Effector CD4-positive, alpha-beta T cell (primary cell): ENCODE results near the gene ELOVL1.

Source experiments
- DNase-seq: peaks from one replicate; pipeline ENCODE4 v3.0.0-alpha.2; 2020

ELOVL1 gene

DNA sequence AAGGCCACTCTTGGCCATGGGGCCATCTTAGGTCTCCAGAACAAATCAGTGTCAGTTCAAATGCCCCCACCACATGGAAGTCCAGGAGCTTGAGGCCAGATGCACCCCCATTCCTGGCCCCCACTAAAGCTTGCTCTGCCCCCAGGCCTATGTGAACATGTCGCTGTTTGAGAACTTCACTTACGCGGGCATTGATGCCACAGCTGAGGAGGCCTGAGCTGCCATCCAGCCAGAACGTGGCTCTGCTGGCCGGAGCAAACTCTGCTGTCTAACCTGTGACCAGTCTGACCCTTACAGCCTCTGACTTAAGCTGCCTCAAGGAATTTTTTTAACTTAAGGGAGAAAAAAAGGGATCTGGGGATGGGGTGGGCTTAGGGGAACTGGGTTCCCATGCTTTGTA lies 45.3 kb downstream of the ELOVL1 start:
- DNase-seq, result no peak

DNA sequence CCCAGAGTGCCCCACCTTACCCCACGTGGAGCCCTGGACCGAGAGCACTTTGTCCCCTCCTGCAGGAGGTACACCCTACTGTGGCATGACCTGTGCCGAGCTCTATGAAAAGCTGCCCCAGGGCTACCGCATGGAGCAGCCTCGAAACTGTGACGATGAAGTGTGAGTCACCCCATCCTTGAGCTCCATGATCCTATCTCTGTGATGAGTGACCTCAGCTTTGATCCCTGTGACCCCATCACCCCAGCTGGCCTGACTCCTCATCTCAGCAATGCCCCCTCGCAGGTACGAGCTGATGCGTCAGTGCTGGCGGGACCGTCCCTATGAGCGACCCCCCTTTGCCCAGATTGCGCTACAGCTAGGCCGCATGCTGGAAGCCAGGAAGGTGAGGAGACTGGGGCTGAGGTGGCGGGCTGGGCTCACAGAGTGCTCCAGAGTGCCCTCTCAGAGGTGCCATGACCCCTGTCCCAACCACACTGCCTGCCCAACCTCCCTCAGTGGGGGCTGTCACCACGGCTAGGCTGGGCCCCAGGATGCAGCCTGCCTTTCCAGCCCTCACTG lies 46.4 kb downstream of the ELOVL1 start:
- no peak for DNase-seq

DNA sequence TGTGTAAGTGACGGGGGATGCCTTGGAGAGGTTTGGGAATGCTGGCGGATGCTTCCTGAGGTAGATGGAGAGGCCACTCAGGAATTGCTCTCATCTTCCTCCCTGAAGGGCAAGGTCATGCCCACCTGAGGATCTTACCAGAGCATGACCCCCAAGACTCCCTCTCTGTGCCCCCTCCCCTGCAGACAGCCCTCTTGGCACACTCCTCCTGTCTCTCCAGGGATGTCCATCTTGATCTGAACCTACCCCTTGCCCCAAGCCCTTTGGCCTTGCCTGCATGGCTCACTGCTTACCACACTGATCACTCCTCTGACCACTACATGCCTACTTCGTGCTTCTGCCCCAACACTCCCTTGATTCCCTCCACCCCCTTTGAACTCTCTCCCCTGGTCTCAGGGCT lies 48.0 kb downstream of the ELOVL1 start:
- no peak for DNase-seq

DNA sequence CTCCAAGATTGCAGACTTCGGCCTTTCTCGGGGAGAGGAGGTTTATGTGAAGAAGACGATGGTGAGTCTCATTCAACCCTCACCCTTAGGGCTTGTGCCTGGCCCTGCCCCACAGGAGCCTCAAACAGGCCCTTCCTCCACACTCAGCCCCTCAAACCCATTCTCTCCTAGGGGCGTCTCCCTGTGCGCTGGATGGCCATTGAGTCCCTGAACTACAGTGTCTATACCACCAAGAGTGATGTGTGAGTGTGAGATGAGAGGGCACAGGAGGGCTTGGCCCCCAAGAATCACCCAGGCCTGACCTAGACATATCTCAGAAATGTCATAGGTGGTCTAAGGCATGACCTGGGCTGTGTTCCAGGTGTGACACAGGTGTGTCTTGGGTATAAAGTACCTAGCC lies 48.5 kb downstream of the ELOVL1 start:
- DNase-seq, result no peak

DNA sequence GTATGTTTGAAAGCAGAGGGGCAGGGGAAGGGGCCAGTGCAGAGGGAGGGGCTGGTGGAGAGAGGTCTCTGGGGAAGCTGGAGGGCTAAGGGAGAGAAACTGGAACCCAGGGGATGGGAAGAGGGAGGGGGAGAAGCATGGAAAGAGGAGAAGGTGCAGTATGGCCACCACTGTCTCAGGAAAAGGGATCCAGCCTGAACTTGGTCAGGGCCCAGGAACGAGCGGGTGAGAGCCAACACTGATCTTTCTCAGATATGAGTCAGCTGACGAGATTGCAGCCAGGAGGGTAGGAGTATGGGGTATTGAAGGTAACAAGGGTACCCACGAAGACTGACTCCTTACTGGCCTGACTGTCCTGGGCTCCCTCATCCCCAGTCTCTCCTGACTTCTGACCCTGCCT lies 49.0 kb downstream of the ELOVL1 start:
- DNase-seq, result no peak

DNA sequence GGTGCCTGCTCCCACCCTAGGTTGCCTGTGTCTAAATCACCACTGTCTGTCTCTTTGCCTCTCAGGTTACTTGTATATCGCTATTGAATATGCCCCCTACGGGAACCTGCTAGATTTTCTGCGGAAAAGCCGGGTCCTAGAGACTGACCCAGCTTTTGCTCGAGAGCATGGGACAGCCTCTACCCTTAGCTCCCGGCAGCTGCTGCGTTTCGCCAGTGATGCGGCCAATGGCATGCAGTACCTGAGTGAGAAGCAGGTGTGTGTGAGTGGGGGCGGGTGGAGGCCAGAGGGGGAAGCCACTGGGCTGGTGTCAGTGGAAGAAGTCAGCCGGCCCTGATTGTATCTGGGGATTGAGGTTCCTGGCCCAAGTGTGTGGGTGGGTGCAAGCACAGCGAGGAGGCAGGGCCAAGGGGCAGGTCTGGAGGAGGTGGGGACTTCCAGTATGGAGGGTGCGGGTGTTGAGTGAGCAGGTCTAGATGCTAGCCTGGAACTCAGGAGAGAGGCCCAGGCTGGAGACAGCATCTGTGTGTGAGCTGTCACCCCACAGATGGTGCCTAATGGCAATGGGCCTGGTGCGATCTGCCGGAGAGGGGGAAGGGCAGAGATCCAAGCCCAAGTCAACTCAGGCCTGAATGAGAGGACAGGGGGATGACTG lies 49.9 kb downstream of the ELOVL1 start:
- DNase-seq, result no peak

DNA sequence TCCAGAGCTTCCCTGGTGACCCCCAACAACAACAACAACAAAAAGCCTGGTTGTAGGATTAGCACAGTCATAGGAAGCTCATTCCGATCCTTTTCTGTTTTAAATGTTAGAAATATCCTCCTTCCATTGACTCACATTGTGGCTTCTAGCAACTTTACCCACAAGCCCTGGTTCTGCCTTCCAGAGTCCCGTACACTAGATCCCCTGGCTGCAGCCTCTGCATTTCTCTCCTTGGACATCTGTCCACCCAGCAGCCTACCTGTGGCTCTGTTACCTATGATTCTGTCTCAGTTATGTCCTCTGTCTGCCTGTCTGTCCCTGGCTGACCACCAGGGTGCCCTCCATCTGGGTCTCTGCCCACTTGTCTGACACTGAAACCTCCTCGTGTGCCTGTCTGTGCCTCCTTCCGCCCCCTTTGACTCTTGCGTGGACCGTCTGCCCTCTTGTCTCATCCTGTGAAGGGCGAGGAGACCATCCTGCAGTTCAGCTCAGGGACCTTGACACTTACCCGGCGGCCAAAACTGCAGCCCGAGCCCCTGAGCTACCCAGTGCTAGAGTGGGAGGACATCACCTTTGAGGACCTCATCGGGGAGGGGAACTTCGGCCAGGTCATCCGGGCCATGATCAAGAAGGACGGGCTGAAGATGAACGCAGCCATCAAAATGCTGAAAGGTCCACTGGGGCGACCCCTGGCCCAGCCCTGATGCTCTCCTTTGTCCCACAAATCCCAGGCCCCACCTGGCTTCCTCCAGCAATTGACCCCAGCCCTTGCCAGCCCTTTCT lies 50.9 kb downstream of the ELOVL1 start:
- DNase-seq, result no peak

DNA sequence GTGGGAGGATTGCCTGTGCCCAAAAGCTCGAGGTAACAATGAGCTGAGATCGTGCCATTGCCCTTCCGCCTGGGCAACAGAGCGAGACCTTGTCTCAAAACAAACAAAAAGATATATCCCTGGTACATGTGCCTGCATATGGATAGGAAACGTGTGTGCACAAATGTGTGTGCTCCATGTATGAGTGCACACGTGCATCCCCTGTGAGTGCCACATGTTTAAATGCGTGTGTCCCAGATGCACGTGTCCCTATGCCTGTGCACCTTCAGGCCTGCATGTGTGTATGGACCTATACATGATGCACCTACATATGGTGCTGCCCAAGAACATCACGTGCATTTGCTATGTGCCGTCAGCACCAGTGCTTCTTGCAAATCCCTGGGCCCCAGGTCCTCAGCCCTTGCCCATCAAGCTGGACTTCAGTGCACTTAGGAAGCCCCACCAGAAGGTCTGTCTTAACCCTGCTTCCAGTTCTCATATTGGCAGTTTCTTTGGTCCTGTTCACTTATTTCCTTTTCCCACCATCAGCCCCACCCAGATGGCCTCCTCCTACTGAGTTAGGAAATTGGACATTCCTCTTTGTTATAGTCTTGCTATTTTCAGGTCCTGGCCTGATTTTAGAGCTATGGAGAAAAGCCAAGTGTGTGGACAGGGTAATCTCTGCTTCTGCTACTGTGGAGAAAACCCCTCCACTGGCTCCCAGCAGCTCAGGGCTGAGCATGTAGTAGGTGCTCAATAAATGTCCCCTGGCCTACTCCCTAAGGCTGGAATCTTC lies 51.7 kb downstream of the ELOVL1 start:
- DNase-seq, result no peak

DNA sequence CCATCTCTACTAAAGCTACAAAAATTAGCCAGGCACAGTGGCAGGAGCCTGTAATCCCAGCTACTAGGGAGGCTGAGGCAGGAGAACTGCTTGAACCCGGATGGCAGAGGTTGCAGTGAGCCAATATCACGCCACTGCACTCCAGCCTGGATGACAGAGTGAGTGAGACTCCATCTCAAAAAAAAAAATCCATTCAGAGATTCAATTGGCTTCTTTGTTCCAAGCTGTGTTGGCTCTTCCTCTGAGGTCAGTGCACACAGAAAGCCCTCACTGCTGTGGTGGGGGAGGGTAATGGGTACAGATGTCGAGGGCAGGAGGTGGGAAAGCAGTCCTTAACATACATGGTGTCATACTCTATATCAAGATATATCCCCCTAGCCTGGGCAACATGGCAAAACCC lies 52.3 kb downstream of the ELOVL1 start:
- no peak for DNase-seq

DNA sequence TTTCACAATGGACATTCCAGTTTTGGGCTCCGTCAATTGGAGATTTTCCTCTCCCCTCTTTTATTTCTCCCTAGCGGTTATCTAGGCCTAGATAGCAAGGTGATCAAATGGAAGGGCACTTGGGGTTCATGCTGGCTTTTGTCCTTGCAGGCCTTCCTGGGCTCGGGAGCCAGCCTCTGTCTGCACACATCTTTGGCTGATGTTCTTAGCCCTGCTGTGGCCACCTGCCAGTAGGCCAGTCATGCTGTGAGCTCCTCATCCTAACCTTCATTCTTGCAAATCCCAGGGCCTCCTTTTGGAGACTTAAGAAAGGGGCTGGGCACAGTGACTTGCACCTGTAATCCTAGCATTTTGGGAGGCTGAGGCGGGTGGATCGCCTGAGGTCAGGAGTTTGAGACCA lies 53.6 kb downstream of the ELOVL1 start:
- DNase-seq, result no peak

DNA sequence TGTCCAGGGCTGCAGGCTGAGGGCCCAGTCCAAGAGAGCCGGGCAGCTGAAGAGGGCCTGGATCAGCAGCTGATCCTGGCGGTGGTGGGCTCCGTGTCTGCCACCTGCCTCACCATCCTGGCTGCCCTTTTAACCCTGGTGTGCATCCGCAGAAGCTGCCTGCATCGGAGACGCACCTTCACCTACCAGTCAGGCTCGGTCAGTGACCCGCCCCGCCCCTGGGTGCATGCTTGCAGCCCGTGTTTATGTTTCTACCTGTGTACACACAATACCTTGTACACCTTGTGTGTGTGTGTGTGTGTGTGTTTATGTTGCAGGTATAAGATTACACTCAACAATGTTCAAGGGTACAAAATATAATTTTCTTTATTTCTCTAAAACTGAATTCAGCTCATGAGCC lies 54.0 kb downstream of the ELOVL1 start:
- DNase-seq, result no peak
